CD4-positive, alpha-beta T cell treated with Interleukin-21 for 1 hour (primary cell): Measurements from ENCODE around the gene IL1RAP.
A peak's percentile ranks its signal among the peaks of the same experiment; 100 is the strongest.
"Not testable (repeated sequence)": the region's sequence is repeated elsewhere in the genome, so short reads cannot be mapped to it uniquely, and the experiment has no call there.

ENCODE experiments used
- DNase-seq: peaks from one replicate; pipeline ENCODE4 v3.0.0-alpha.2; 2020

Gene IL1RAP

DNA sequence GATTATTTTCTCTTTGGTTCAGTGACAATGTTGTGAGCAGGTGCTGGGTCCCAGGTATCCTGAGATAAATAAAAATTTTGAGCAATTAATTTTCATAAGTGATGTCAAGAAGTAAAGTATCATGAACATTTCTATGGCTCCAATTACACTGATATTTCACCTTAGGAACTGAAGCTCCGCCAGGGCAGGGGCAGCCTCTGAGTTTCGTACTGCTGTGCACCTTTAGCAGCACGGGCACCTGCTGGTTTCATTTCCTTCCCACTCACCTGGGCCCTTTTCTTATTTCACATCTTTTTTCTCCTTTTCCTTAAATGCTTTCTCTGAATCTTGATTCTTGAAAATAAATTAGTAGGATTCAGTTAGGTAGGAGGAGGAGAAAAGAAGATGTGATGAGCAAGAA, 1.2 kb upstream of the IL1RAP start:
- DNase-seq = no peak

DNA sequence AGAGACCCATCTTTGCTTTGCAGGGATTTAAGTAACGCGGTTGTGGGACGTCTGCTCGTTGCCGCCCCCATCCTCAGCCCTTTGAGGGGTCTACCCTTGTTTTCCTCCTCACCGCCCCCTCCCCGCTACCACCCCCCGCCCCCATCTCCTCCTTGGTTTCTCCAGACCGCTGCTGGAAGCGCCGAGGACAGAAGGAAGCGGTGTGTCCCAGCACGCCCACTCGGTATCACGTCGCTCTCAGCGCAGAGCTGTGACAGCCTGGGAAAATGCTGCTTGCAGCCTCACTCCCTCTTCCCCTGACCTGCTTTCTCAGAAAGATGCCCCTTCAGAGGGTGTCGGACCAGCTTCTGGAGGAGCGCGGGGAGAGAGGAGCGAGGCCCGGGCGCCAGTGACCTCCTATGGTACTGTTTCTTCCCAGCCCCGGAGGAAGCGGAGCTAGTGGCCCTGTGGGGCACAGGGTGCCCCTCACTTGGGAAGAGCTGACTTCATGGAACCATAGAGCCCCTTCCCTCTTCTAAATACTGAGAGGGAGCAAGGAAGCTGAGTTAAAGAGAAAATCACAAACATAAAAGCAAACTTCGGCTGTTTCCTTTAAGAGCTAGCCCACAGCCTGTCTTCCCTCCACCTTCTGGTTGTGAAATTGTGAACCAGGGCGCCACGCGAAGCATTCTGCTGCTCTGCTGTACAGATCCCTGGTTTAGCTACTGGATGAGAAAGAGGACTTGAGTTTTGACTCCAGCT, 698 bp downstream of the IL1RAP start:
- DNase-seq = peak; percentile 28

DNA sequence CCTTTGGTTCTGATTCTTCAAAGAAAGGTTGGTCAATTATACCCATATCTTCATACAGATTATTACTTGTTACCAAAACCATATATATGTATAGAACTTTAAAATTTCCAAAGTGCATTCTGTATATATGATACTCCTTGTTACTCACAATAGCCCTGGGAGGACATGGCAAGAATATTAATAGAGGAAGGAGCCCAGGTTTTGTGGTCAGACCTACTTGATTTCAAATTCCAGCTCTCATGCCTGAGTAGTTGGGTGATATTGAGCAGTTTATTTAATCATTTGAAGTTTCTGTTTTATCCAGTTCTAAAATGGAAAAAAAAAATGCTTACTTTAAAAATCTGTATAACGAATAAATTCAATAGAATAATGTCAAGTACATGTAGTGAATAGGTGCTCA, 2.5 kb downstream of the IL1RAP start:
- no peak for DNase-seq

DNA sequence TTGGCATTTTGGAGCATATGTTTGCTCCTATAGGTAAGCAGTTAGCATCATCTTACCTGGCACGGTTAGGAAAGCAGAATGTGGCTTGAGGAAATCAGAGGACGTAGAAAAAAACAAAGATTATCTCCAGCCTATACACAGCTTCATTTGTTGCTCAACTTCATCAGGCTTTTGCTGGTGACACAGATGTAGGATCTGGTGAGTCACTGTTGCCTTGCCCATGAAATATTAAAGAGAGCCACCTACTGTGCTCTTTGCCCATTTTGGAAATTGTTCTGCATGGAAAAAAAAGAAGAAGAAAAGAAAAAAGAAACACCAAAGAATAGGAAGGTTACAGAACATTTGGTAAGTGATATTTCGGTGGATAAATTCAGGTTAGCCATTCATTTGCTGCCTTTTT, 3.8 kb downstream of the IL1RAP start:
- no peak for DNase-seq

DNA sequence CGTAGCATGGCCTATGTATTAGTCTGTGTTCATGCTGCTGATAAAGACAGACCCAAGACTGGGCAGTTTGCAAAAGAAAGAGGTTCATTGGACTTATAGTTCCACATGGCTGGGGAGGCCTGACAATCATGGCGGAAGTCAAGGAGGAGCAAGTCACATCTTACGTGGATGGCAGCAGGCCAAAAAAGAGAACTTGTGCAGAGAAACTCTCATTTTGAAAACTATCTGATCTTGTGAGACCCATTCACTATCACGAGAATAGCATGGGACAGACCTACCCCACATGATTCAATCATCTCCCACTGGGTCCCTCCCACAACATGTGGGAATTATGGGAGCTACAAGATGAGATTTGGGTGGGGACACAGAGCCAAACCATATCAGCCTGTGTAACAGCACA, 4.6 kb downstream of the IL1RAP start:
- not testable (repeated sequence) for DNase-seq

DNA sequence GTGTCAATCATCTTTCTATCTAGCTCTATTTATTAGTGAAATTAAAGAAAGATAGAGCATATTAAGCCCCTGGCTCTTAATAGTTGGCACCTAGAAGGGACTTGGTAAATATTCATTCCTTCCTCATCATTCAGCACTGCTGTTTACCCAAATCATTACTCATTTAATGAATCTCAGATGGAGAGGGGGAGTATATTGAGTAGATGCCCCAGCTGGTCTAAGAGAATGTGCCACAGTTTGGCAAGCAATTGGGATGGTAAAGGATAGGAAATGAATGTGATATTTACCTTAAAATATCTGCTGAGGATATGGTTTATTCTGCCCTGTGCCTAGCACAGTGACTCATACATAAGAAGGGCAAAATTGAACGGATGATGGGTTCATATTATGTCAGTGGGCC, 6.0 kb downstream of the IL1RAP start:
- no peak for DNase-seq

DNA sequence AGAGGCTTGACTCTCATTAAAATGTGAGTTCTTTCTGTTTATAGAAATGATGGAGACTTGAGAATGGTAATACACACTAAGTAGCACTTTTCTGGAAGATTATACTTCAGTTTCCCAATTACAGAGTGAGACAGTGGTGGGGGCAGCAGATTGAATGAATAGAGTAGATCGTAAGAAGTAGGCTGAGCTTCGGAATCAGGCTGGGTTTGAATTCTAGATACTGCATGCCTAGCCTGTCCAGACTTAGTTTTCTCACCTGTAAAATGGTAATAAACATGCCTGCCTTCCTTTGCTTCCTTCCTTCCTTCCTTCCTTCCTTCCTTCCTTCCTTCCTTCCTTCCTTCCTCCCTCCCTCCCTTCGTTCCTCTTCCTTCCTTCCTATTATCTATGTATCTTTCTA, 8.1 kb downstream of the IL1RAP start:
- DNase-seq = no peak

DNA sequence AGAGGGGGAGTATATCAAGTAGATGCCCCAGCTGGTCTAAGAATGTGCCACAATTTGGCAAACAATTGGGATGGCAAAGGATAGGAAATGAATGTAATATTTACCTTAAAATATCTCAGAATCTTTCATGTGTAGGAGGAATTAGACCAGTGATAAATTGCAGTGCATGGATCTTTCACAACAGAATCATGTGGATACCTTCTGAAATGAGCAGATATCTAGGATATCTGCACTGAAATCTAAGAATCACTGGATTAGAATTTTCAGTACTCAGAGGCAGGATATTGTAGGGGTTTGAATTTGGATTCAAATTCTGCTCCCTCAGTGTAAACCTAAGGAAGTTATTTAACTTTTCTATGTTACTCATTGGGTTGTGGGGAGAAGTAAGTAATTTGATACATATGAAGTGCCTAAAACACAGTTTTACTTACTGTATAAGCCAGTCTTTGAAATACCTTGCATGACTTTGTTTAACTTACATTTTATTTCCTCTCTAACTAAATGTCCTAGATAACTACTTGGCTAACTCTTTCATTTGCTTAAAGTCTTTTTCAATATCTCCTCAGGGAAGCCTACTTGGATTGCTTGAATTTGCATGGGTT, 8.8 kb downstream of the IL1RAP start:
- DNase-seq = no peak

DNA sequence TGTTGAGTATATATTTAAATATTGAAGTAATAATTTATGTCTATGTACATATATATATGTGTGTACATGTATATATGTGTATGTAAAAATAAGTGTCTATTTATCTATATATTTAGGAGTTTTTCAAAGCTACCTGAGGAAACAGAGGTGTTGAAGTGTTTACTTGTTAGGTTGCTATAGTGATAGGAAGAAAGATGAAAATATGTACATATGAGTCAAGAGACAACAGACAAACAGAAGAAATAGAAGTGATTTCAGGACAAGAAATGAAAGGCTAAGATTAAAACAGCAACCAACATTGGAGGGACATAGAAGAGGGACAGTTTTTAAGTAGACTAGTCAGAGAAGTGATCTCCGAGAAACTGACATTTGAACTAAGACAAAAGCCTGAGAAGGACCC, 11.1 kb downstream of the IL1RAP start:
- DNase-seq = no peak

DNA sequence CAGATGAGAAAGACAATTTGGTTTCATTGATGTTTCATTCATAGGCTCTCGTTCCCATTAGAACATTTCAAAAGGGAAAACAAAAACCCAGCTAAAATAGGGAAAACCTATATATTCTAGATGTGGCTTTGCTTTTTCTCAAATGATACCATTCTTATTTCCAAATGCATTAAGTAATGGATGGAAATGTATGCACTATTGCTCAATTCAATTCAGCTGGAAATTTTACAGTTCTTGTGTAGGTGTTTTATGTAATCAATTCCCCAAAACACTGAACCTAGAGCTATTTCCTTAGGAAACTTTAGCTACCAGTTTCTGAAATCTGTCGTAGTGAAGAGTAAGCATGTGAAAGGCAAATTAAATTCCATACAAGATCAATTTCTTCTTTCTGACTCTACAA, 11.7 kb downstream of the IL1RAP start:
- DNase-seq = no peak

DNA sequence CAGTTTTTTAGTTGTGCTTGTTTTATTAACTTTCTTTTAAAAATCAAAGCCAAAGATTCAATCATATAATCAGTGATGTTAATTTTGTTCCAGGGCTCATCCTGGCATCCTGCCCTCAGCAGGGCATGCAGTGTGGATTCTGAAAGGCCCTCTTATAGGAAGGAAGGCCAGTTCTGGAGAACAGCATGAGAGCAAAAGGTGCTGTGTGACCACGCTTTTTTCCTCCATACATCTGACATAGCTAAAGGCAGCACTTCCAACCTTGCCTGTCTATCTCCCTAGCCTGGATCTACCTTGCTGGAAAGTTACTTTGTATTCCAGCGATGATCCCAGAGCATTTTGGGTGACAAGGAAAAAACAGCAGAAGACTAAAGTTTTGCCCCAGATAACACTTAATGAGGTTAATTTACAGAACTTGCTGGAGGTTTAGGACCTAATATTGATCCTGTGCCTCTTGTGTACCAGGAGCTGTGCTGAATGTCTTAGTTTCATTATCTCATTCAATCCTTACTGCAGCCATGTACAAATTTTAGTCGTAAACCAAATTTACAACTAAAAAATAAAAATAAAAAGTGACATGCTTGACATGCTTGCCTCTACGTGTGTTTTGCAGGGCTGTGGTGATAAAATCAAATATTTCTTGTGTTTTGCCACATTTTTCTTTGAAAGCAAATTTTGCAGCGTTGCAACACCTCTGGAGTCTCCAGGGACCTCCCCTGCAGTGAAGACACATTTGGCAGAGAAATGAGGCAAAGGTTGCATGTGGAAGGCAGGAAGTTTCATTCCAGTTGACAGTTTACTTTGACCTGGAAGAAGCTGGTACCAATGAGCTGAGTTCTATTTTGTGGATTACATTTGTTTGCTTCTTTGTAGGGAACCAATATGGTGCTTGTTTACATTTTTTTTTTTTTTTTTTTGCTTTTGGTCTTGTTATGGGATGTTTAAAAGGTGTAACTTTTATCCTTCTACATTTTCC, 13.2 kb downstream of the IL1RAP start:
- no peak for DNase-seq

DNA sequence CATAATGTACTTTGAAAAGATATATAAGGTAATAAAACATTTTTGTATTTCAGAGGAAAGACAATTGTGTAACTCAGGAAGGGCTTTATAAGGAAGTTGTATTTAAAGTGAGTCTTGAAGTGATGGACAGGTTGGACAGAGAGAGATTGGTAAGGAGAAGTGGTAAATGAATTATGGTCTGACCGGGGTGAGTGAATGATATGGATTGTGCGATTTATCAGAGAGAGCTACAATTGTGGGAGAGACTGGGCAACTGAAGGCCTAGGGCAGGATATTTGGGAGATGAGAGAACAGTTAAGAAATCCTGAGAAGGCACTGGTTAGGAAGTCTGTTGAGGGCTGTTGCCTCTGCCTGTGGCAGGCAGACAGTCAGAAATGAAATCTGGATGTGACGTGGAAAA, 14.8 kb downstream of the IL1RAP start:
- no peak for DNase-seq

DNA sequence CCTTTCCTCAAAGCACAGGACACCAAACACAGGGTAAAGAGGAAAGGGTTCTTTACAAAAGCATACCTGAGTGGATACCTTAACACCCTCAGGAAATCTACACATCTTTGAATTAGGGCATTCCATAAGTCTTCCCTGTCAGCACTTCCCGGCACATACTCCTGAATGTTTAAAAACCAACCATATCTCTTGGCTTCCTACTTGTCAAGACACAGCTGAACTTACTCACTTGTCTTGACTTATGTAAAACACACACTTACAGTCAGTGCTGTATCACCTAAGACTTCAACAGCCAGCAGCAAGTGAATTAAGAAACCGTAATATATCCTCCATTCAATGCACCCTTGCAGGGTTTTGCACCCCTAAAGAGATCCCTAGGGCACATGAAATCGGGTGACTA, 17.5 kb downstream of the IL1RAP start:
- DNase-seq = no peak

DNA sequence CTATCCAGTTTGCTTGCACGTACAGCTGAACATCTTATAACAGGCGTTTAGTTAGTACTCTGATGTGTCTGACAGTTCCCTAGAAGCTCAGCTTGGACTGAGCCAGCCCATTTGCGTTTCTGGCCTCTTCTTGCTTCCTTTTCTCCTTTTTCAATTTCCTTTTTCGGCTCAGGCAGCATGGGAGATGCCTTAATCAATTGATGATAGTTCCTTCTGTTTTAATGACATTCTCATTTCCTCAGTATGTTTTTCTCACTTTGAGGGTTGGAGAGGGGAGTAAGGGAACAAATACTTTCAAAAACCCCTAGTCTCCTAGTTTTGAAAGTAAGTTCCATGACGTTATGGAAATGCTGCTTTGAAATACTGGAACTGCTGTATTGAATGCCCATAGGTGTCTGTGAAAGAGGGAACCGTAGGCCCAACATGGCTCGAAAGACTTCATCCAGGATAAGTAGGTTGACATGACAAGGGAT, 18.9 kb downstream of the IL1RAP start:
- DNase-seq = no peak

DNA sequence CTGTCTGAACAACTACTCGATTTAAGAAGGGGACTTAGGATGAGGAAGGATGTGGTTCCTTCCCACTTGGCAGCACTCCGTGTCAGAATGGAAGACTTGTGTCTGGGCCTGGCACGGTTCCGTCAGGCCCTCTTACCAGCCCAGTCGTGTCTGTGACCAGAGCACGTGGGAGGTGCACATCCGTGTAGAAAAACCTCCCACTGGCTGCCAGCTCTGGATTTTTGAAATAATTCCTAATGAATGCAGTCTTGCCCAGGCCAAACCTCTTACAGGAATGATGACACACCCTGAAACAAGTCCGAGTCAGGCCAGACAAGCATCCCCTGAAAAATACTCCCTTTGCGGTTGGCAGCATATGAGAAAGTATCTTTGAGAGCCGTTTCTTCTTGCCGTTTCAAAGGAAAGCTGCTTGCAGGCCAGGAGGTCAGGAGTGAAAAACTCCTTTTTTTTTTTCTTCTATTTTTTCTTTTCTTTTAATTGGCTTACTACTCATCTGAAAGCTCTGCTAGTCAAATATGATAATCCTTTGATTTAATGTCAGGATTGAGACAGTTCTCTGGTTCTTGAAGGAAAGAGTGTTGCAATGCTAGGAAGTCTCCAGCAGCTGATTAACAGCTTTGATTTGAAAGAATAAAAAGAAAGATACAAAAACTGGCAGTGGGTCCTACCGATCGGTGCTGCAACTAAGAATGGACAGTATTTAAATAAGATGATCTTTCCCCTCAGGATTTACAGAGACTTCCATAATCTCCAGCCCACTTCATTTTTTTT, 19.8 kb downstream of the IL1RAP start:
- no peak for DNase-seq

DNA sequence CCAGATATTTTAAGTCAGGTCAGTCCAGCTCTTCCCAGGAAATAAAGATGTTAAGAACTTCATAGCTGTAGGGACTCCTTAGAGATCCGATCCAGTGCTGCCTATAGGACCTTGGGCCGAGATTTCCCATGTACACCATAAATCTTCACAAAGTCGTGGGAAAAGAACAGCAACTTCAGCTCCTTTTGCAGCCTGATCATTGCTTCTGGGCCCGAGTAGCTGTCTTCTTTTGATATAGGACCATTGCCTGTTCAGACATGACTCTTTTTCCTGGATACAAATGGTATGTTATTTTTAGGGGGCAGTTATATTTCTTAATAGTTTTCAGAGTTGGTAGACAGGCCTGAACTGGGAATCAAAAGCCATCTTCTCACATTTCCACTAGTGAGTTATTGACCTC, 20.5 kb downstream of the IL1RAP start:
- DNase-seq = no peak

DNA sequence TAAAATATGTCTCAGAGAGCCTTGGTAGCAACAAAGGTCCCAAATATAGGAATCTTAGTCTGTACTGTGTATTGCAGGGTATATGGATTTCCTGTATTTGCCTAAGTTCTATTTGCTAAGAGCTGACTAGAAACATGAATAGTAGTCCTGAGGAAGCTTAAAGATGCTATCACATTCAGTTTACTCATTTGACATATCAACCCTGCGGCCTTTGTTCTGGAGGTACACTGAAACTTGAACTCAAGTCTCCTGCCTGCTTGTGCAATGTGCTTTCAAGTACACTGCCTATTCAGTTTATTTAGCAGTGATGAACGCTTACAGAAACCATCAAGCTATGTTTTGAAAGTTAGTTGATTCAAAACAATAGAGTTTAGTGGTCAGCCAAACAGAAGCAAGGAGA, 21.1 kb downstream of the IL1RAP start:
- DNase-seq = no peak

DNA sequence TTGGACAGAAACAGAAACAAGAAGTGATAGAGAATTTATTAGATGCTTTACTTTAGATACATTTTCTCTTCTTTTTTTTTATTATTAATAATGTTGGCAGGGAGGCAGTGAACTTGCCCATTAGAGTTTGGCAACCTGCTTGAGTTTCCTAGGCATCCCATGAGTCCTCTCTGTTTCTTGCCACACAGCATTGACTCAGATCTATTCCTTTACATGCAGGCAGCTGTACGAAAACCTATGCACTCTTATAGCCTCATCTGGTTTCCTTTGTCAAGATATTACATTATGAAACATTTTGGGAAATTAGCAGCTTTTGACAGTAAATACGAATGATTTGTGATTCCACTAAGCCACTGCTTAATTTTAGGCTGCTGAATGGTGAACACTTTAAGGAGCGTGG, 23.3 kb downstream of the IL1RAP start:
- DNase-seq = no peak

DNA sequence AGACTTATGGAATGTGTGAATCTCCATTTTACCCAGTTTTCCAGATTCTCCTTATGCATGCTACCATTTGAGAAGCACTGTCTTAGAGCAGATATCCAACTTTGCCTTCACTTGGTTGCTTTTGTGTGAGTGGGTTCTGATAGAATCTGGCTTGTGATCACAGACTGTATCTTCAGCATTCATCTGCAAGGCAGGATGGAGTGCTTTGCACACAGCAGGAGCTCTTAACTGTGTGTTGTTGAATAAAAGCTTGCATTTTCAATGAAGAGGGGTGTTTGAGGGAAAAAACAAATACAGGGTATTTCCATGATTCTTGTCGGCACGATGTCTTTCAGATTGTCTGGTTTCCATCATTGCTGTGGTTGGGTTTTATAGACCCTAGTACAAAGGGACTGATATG, 24.4 kb downstream of the IL1RAP start:
- DNase-seq = no peak

DNA sequence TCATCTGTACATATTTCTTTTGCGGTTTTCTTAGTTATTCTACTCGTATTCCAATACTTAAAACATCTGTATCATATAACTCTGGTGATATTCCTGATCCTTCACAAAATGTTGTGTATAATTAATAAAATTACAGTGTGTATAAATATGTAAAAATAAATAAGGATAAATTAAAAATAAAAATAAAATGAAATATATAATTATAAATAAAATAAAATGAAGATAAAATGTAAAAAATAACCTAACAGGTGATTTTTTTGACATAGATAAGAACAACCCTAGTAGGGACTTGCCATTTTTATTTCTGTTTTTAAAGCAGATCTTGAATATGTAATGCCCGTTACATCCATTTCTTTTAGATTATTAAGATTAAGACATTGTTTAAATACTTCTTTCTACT, 25.6 kb downstream of the IL1RAP start:
- DNase-seq = no peak

DNA sequence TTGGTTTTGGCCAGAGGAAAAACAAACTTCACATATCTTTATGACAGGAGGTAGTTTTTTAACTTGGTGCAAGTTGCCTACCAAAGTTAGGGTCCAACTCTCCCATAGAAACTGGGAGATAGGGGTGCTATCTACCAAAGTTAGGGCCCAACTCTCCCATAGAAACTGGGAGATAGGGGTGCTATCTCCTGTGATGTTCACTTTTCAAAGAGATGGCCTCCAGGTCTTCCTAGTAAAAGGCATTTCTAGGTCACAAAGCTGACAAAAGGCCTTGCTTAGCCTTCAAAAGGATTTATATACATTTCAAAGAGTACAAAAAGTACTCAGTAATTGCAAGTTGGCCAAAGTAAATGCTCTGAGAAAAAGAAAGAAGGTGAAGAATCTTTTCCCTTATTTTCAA, 27.1 kb downstream of the IL1RAP start:
- DNase-seq = no peak

DNA sequence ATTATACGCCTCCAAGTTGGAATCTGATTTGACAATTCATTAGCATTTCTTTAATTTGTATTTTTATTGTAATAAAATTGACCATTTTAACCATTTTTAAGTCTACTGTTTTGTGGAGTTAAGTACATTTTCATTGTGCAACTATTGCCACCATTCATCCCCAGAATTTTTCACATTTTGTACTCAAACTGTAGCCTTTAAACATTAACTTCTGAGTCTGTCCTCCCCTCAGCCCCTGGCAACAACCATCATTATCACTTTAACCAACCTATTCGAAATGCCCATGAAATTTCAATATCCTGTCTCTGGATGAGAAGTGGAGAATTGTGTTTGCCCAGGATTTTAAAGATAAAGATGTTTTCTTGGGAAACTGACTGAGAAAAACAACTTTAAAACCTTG, 27.7 kb downstream of the IL1RAP start:
- no peak for DNase-seq

DNA sequence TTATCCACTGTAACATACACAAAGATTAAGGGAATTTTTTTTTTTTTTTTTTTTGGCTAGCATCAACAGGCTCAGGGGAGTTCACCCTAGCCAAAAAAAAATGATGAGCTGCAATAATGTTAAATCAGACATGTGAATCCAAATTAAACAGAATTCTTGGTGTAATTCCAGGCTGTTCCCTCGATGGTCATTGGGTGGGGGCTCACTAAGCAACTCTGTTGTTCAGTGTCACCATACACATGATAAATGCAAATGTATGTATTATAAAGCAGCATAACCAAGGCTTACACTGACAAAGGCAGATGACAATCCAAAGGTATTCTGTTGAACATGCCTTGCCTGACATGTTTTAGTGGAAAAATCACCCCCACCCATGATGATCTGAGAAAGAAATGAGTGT, 29.0 kb downstream of the IL1RAP start:
- no peak for DNase-seq
